SU-DHL-6 (cell line): ENCODE measurements around the gene SMC1A.

Experiments
- CTCF ChIP-seq: fragments of 200-600 bp; sonication (generic); IDR thresholded peaks from one replicate; pipeline ENCODE4 v1.5.1; 2017; ENCODE audit warnings: antibody characterized with exemption, mild to moderate bottlenecking, low read length, moderate library complexity; ENCODE audit not compliant: insufficient read depth, poor library complexity, severe bottlenecking
- EZH2phosphoT487 ChIP-seq: fragments of 200-600 bp; sonication (generic), shearing (Covaris generic); conservative IDR thresholded peaks from 2 replicates; pipeline ENCODE4 v1.6.1; 2018; ENCODE audit warnings: mild to moderate bottlenecking, antibody characterized with exemption, low read length, moderate library complexity, mixed read lengths

GRCh38 chrX:53440101-53440500, 17.6 kb upstream of the SMC1A start:
- TF ChIP-seq CTCF = no peak
- TF ChIP-seq EZH2phosphoT487 = no peak
